ENCODE data around the gene HS3ST4.

- TF ChIP-seq EZH2phosphoT487 (IDR thresholded peaks at IDR 0.05; ENCODE audit: low read depth) (no peak), CTCF (IDR thresholded peaks at IDR 0.05; ENCODE audit: low read depth, low read length) (no peak)
Measured at GRCh38 chr16:26078716-26079355, 387.1 kb downstream of the HS3ST4 start.
